Measurements from ENCODE around the gene FRMD5.

- no peak for TF ChIP-seq CTCF (conservative IDR thresholded peaks at IDR 0.05)
- TF ChIP-seq EZH2 (IDR thresholded peaks at IDR 0.05; ENCODE audit: low read depth), result no peak
Measured at GRCh38 chr15:44101286-44101685, 93.8 kb downstream of the FRMD5 start.
